Neuron (in vitro differentiated cells): ENCODE data around the gene TGFB1I1.
"Not testable (repeated sequence)": the region's sequence is repeated elsewhere in the genome, so short reads cannot be mapped to it uniquely, and the experiment has no call there.

Source experiments
- H2AFZ ChIP-seq: one replicate; pipeline ENCODE4 v1.6.1; 2013; ENCODE audit warnings: low read depth, mild to moderate bottlenecking, inconsistent platforms, low read length, moderate library complexity
- H3K27me3 ChIP-seq: one replicate; pipeline ENCODE4 v1.6.1; 2013; ENCODE audit warnings: low read length; ENCODE audit not compliant: insufficient read depth
- H3K36me3 ChIP-seq: one replicate; pipeline ENCODE4 v1.6.1; 2013; ENCODE audit warnings: low read length; ENCODE audit not compliant: insufficient read depth
- H3K4me1 ChIP-seq: one replicate; pipeline ENCODE4 v1.6.1; 2013; ENCODE audit warnings: low read length; ENCODE audit not compliant: insufficient read depth
- H3K4me3 ChIP-seq: 2 replicates; pipeline ENCODE4 v1.5.1; 2013; ENCODE audit warnings: mild to moderate bottlenecking, low read length, moderate library complexity
- H3K9me3 ChIP-seq: one replicate; pipeline ENCODE4 v1.6.1; 2013; ENCODE audit warnings: low read length

Gene TGFB1I1

GRCh38 chr16:31489616-31490584, 17.9 kb downstream of the TGFB1I1 start:
- no peaks in the 10 kb centered on the region for H3K4me1 ChIP-seq
- peaks cover 2% of the 10 kb centered on the region for H3K9me3 ChIP-seq
- no peak overlapping the region for H2AFZ ChIP-seq
- H3K27me3 ChIP-seq = no peaks in the 10 kb centered on the region
- peaks cover 53% of the 10 kb centered on the region for H3K36me3 ChIP-seq
- no peak overlapping the region for H3K4me3 ChIP-seq

- H2AFZ ChIP-seq = no peak overlapping the region
- H3K9me3 ChIP-seq = peaks cover 2% of the 10 kb centered on the region
- peaks cover 69% of the 10 kb centered on the region for H3K36me3 ChIP-seq
- H3K27me3 ChIP-seq = no peaks in the 10 kb centered on the region
- no peaks in the 10 kb centered on the region for H3K4me1 ChIP-seq
- H3K4me3 ChIP-seq = no peak overlapping the region
These were observed 19.9 kb downstream of the TGFB1I1 start for GRCh38 chr16:31491778-31492418.

- Histone ChIP-seq H3K4me1 (no peaks in the 10 kb centered on the region), H3K9me3 (no peaks in the 10 kb centered on the region), H3K36me3 (peaks cover 78% of the 10 kb centered on the region), H3K4me3 (no peak overlapping the region), H2AFZ (no peak overlapping the region), H3K27me3 (no peaks in the 10 kb centered on the region)
These were observed 21.7 kb downstream of the TGFB1I1 start for GRCh38 chr16:31493506-31494125.

- peaks cover 71% of the 10 kb centered on the region for H3K36me3 ChIP-seq
- no peaks in the 10 kb centered on the region for H3K27me3 ChIP-seq
- H3K4me3 ChIP-seq = no peak overlapping the region
- no peak overlapping the region for H2AFZ ChIP-seq
- no peaks in the 10 kb centered on the region for H3K4me1 ChIP-seq
- no peaks in the 10 kb centered on the region for H3K9me3 ChIP-seq
These were observed 24.7 kb downstream of the TGFB1I1 start for GRCh38 chr16:31496670-31497069.

- Histone ChIP-seq H3K36me3 (peaks cover 54% of the 10 kb centered on the region), H2AFZ (no peak overlapping the region), H3K27me3 (no peaks in the 10 kb centered on the region), H3K4me3 (no peak overlapping the region), H3K4me1 (no peaks in the 10 kb centered on the region), H3K9me3 (no peaks in the 10 kb centered on the region)
These were observed 26.5 kb downstream of the TGFB1I1 start for GRCh38 chr16:31498493-31498892.

- H3K9me3 ChIP-seq = no peaks in the 10 kb centered on the region
- H3K36me3 ChIP-seq = peaks cover 48% of the 10 kb centered on the region
- no peak overlapping the region for H3K4me3 ChIP-seq
- no peaks in the 10 kb centered on the region for H3K4me1 ChIP-seq
- no peaks in the 10 kb centered on the region for H3K27me3 ChIP-seq
- no peak overlapping the region for H2AFZ ChIP-seq
These were observed 28.0 kb downstream of the TGFB1I1 start for GRCh38 chr16:31499928-31500327.

GRCh38 chr16:31501226-31501965, 29.4 kb downstream of the TGFB1I1 start:
- Histone ChIP-seq H3K9me3 (no peaks in the 10 kb centered on the region), H3K4me1 (no peaks in the 10 kb centered on the region), H3K36me3 (peaks cover 46% of the 10 kb centered on the region), H3K4me3 (no peak overlapping the region), H2AFZ (no peak overlapping the region), H3K27me3 (no peaks in the 10 kb centered on the region)

- H3K4me3 ChIP-seq = no peak overlapping the region
- no peaks in the 10 kb centered on the region for H3K9me3 ChIP-seq
- H3K4me1 ChIP-seq = peaks cover 4% of the 10 kb centered on the region
- H3K27me3 ChIP-seq = no peaks in the 10 kb centered on the region
- peaks cover 41% of the 10 kb centered on the region for H3K36me3 ChIP-seq
- no peak overlapping the region for H2AFZ ChIP-seq
These were observed 30.0 kb downstream of the TGFB1I1 start for GRCh38 chr16:31501966-31502348.

GRCh38 chr16:31502981-31503380, 31.0 kb downstream of the TGFB1I1 start:
- Histone ChIP-seq H3K4me1 (peaks cover 10% of the 10 kb centered on the region), H2AFZ (no peak overlapping the region), H3K9me3 (no peaks in the 10 kb centered on the region), H3K27me3 (no peaks in the 10 kb centered on the region), H3K36me3 (peaks cover 35% of the 10 kb centered on the region), H3K4me3 (no peak overlapping the region)

GRCh38 chr16:31503555-31503954, 31.6 kb downstream of the TGFB1I1 start:
- Histone ChIP-seq H3K36me3 (peaks cover 29% of the 10 kb centered on the region), H3K4me1 (peaks cover 10% of the 10 kb centered on the region)
- H3K27me3 ChIP-seq, H2AFZ ChIP-seq, H3K4me3 ChIP-seq, H3K9me3 ChIP-seq: not testable (repeated sequence)

- Histone ChIP-seq H3K9me3 (no peaks in the 10 kb centered on the region), H3K27me3 (no peaks in the 10 kb centered on the region), H3K36me3 (peaks cover 24% of the 10 kb centered on the region), H3K4me1 (peaks cover 15% of the 10 kb centered on the region), H2AFZ (no peak overlapping the region), H3K4me3 (no peak overlapping the region)
These were observed 32.2 kb downstream of the TGFB1I1 start for GRCh38 chr16:31504159-31504558.

- Histone ChIP-seq H3K9me3 (no peaks in the 10 kb centered on the region), H3K4me3 (no peak overlapping the region), H3K27me3 (no peaks in the 10 kb centered on the region)
These were observed 33.5 kb downstream of the TGFB1I1 start for GRCh38 chr16:31505483-31505882.

GRCh38 chr16:31507617-31507928, 35.6 kb downstream of the TGFB1I1 start:
- Histone ChIP-seq H3K36me3 (peaks cover 10% of the 10 kb centered on the region), H2AFZ (peak overlapping the region; percentile 92), H3K27me3 (no peaks in the 10 kb centered on the region), H3K9me3 (no peaks in the 10 kb centered on the region), H3K4me3 (peak overlapping the region; percentile 80), H3K4me1 (peaks cover 20% of the 10 kb centered on the region)

More at GRCh38 chr16:31505483-31505882, 33.5 kb downstream of the TGFB1I1 start:
- H3K36me3 ChIP-seq = peaks cover 13% of the 10 kb centered on the region
- peaks cover 20% of the 10 kb centered on the region for H3K4me1 ChIP-seq
- no peak overlapping the region for H2AFZ ChIP-seq
